Neural cell (in vitro differentiated cells): ENCODE measurements around the gene TNFAIP8L1.

Experiments
- EZH2 ChIP-seq: fragments of 200-600, 300-800 bp; shearing (Covaris generic), sonication (generic); IDR thresholded peaks from 2 replicates; pipeline ENCODE4 v1.6.1; 2014; ENCODE audit warnings: antibody characterized with exemption, low read length, borderline replicate concordance, mild to moderate bottlenecking; ENCODE audit not compliant: insufficient read depth, poor library complexity, severe bottlenecking
- MXI1 ChIP-seq: fragments of 450-650 bp; conservative IDR thresholded peaks from 2 replicates; pipeline ENCODE4 v1.6.1; 2014; ENCODE audit warnings: antibody characterized with exemption, mild to moderate bottlenecking; ENCODE audit not compliant: poor library complexity, severe bottlenecking
- POLR2AphosphoS5 ChIP-seq: IDR thresholded peaks from 2 replicates; pipeline ENCODE4 v1.6.1; 2012
- TF ChIP-seq, protein P1 (sequence below): fragments of 450-650 bp; IDR thresholded peaks from 2 replicates; pipeline ENCODE4 v1.5.1; 2014; ENCODE audit warnings: antibody characterized with exemption, mild to moderate bottlenecking, moderate library complexity; ENCODE audit not compliant: poor library complexity, severe bottlenecking
- TF ChIP-seq, protein P2 (sequence below): IDR thresholded peaks from 2 replicates; pipeline ENCODE4 v1.6.1; 2012; ENCODE audit warnings: borderline replicate concordance

DNA sequence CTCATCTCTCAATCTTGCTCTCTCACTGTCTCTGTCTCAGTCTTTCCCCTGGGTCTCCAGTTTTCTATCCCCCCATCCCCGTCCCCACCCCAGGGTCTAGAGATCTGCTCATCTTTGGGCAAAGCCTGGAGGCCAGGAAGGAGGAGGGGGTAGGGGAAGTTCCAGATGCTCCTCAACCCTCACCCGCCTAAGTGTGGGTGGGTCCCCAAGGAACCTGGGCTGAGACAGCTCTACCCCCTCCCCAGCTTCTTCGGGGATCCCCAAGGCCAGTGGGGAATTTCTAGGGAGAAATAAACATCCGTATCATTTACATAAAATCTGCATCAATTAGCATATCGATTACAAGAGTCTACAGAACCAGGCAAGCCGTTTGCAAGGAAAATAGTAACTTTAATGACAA, 48.0 kb upstream of the TNFAIP8L1 start:
- TF ChIP-seq, protein P1, sequence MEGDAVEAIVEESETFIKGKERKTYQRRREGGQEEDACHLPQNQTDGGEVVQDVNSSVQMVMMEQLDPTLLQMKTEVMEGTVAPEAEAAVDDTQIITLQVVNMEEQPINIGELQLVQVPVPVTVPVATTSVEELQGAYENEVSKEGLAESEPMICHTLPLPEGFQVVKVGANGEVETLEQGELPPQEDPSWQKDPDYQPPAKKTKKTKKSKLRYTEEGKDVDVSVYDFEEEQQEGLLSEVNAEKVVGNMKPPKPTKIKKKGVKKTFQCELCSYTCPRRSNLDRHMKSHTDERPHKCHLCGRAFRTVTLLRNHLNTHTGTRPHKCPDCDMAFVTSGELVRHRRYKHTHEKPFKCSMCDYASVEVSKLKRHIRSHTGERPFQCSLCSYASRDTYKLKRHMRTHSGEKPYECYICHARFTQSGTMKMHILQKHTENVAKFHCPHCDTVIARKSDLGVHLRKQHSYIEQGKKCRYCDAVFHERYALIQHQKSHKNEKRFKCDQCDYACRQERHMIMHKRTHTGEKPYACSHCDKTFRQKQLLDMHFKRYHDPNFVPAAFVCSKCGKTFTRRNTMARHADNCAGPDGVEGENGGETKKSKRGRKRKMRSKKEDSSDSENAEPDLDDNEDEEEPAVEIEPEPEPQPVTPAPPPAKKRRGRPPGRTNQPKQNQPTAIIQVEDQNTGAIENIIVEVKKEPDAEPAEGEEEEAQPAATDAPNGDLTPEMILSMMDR: no peak
- TF ChIP-seq MXI1: no peak
- no peak for TF ChIP-seq POLR2AphosphoS5
- TF ChIP-seq, protein P2, sequence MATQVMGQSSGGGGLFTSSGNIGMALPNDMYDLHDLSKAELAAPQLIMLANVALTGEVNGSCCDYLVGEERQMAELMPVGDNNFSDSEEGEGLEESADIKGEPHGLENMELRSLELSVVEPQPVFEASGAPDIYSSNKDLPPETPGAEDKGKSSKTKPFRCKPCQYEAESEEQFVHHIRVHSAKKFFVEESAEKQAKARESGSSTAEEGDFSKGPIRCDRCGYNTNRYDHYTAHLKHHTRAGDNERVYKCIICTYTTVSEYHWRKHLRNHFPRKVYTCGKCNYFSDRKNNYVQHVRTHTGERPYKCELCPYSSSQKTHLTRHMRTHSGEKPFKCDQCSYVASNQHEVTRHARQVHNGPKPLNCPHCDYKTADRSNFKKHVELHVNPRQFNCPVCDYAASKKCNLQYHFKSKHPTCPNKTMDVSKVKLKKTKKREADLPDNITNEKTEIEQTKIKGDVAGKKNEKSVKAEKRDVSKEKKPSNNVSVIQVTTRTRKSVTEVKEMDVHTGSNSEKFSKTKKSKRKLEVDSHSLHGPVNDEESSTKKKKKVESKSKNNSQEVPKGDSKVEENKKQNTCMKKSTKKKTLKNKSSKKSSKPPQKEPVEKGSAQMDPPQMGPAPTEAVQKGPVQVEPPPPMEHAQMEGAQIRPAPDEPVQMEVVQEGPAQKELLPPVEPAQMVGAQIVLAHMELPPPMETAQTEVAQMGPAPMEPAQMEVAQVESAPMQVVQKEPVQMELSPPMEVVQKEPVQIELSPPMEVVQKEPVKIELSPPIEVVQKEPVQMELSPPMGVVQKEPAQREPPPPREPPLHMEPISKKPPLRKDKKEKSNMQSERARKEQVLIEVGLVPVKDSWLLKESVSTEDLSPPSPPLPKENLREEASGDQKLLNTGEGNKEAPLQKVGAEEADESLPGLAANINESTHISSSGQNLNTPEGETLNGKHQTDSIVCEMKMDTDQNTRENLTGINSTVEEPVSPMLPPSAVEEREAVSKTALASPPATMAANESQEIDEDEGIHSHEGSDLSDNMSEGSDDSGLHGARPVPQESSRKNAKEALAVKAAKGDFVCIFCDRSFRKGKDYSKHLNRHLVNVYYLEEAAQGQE: no peak
- no peak for TF ChIP-seq EZH2
